ENCODE results near the gene PIEZO2.

Gene PIEZO2

GRCh38 chr18:11148680-11149440 lies 509 bp downstream of the PIEZO2 start:
- H3K27ac ChIP-seq: no peak overlapping the region
- TF ChIP-seq ZFX (IDR thresholded peaks at IDR 0.05): no peak
- TF ChIP-seq, protein P1, sequence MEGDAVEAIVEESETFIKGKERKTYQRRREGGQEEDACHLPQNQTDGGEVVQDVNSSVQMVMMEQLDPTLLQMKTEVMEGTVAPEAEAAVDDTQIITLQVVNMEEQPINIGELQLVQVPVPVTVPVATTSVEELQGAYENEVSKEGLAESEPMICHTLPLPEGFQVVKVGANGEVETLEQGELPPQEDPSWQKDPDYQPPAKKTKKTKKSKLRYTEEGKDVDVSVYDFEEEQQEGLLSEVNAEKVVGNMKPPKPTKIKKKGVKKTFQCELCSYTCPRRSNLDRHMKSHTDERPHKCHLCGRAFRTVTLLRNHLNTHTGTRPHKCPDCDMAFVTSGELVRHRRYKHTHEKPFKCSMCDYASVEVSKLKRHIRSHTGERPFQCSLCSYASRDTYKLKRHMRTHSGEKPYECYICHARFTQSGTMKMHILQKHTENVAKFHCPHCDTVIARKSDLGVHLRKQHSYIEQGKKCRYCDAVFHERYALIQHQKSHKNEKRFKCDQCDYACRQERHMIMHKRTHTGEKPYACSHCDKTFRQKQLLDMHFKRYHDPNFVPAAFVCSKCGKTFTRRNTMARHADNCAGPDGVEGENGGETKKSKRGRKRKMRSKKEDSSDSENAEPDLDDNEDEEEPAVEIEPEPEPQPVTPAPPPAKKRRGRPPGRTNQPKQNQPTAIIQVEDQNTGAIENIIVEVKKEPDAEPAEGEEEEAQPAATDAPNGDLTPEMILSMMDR (conservative IDR thresholded peaks at IDR 0.05): no peak

GRCh38 chr18:11147962-11148679 lies 1.2 kb downstream of the PIEZO2 start:
- no peak overlapping the region for H3K27ac ChIP-seq
- TF ChIP-seq, protein P1 (conservative IDR thresholded peaks at IDR 0.05): no peak
- no peak for TF ChIP-seq ZFX (IDR thresholded peaks at IDR 0.05)

- TF ChIP-seq, protein P1 (conservative IDR thresholded peaks at IDR 0.05): no peak
- no peak for TF ChIP-seq ZFX (IDR thresholded peaks at IDR 0.05)
- H3K27ac ChIP-seq: no peak overlapping the region
Measured at GRCh38 chr18:11147371-11147951, 1.9 kb downstream of the PIEZO2 start.

DNA sequence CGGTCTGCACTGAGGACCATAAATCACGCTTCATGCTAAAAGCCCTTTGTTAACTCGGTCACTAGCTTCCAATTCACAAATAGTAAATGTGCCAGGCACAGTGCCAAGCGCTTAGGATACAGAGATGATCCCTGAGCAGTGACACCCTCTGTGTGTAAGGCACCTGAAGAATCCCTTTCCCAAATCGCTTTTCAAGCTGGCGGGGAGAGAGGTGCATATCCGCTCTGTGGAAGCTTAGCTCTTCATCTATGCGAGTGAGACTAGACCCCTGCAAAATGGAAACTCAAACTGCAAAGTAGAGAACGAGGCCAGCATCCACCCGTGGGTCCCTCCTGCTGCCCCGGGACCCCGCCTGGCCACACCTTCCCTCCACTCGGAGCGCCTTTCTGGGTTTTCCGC lies 2.4 kb downstream of the PIEZO2 start:
- TF ChIP-seq, protein P1 (conservative IDR thresholded peaks at IDR 0.05): no peak
- no peak for TF ChIP-seq ZFX (IDR thresholded peaks at IDR 0.05)
- H3K27ac ChIP-seq: no peak overlapping the region

- H3K27ac ChIP-seq: no peak overlapping the region
- TF ChIP-seq, protein P1 (conservative IDR thresholded peaks at IDR 0.05): no peak
- TF ChIP-seq ZFX (IDR thresholded peaks at IDR 0.05): no peak
Measured at GRCh38 chr18:11146238-11146946, 3.0 kb downstream of the PIEZO2 start.

DNA sequence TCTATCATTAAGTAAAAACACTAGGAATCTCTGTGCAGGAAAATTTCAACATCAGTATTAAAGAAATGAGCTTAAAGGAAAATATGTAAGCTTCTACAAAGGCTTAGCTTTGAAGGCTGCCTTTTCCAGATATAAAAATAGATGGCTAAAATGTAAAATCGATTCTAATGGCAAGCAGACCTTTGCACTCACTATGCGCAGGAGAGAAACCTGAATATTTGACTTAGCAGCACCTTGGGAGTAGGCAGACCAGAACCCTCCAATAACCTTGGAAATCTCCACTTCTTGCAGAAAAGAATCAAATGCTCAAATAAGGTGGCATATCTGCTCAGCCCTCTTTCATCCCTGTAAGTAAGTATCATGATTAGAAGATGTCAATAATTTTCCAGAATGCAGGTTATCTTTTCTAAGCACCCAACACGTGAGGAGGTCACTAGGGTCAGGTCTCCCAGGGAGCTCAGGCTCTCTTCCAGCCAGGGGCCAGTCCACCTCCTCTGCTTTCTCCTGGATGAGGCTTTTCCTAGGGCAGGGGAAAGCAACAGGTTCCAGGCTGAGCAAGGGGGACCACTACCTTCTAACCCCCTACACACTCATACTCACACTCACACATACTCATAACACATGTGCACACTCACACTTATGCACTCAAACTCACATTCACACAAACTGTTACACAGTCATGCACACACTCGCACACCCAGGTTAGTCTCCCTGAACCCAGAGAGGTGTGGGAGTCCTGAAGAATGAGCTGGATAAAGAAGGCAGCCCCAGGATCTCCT lies 3.8 kb downstream of the PIEZO2 start:
- H3K27ac ChIP-seq: no peak overlapping the region
- TF ChIP-seq ZFX (IDR thresholded peaks at IDR 0.05): no peak
- TF ChIP-seq, protein P1 (conservative IDR thresholded peaks at IDR 0.05): no peak

All from C4-2B (cell line).